ENCODE data around the gene SCUBE1.
A peak's percentile ranks its signal among the peaks of the same experiment; 100 is the strongest.

Gene SCUBE1

DNA sequence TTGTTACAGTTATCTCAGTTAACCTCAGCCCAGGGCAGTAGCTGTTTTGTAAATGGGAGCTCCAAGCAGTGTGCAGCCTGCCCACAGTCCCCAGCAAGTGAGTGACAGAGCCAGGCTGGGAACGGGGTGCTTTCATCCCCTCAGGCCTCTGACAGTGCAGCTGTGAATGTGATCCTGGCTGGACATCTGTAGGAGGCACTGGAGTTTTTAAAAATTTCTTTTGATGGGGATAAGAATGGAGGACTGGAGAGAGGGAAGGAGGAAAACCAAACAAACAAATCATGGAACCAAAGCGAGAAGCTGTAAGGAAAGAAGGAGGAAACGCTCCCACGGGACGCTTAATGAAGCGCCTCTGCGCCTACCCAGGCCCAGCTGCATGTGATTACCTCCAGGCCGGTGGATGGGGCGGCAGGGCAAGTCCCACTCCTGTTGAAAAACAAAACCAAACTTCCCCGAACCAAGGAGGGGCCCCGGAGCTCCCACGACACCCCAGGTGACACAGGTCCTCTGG lies 40.6 kb downstream of the SCUBE1 start:
- no peak for DNase-seq (ENCODE audit: low spot score)
- H3K4me3 ChIP-seq, result no peak overlapping the region
- TF ChIP-seq, protein P1, sequence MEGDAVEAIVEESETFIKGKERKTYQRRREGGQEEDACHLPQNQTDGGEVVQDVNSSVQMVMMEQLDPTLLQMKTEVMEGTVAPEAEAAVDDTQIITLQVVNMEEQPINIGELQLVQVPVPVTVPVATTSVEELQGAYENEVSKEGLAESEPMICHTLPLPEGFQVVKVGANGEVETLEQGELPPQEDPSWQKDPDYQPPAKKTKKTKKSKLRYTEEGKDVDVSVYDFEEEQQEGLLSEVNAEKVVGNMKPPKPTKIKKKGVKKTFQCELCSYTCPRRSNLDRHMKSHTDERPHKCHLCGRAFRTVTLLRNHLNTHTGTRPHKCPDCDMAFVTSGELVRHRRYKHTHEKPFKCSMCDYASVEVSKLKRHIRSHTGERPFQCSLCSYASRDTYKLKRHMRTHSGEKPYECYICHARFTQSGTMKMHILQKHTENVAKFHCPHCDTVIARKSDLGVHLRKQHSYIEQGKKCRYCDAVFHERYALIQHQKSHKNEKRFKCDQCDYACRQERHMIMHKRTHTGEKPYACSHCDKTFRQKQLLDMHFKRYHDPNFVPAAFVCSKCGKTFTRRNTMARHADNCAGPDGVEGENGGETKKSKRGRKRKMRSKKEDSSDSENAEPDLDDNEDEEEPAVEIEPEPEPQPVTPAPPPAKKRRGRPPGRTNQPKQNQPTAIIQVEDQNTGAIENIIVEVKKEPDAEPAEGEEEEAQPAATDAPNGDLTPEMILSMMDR (IDR thresholded peaks at IDR 0.05), result no peak
- no peak overlapping the region for H3K27ac ChIP-seq

GRCh38 chr22:43301866-43302265 lies 41.3 kb downstream of the SCUBE1 start:
- H3K4me3 ChIP-seq, result no peak overlapping the region
- TF ChIP-seq, protein P1 (IDR thresholded peaks at IDR 0.05), result no peak

GRCh38 chr22:43300891-43301676 lies 42.1 kb downstream of the SCUBE1 start:
- H3K27ac ChIP-seq, result no peak overlapping the region
- no peak overlapping the region for H3K4me3 ChIP-seq
- TF ChIP-seq, protein P1 (IDR thresholded peaks at IDR 0.05), result no peak
- DNase-seq (ENCODE audit: low spot score), result no peak

More at GRCh38 chr22:43301866-43302265, 41.3 kb downstream of the SCUBE1 start:
- no peak overlapping the region for H3K27ac ChIP-seq
- DNase-seq (ENCODE audit: low spot score), result no peak

DNA sequence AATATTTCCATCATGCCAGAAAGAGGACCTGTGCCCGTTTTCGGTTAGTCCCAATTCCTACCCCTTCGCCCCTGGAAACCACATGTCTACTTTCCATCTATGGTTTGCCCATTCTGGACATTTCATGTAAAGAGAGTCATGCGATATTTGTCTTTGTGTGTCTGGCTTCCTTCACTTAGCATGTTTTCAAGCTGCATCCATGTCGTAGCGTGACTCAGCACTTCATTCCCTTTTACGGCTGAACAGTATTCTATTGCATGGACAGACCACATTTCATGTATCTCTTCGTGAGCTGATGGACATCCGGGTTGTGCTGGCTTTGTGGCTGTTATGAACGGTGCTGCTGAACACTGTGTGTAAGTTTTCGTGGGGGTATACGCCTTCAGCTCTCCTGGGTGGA lies 43.4 kb downstream of the SCUBE1 start:
- H3K27ac ChIP-seq, result no peak overlapping the region
- no peak overlapping the region for H3K4me3 ChIP-seq
- DNase-seq (ENCODE audit: low spot score), result no peak
- TF ChIP-seq, protein P1 (IDR thresholded peaks at IDR 0.05), result no peak

- DNase-seq (ENCODE audit: low spot score), result no peak
- Histone ChIP-seq H3K4me3 (no peak overlapping the region), H3K27ac (peak overlapping the region in 1 of 2 donors; percentile 32)
- TF ChIP-seq, protein P1 (IDR thresholded peaks at IDR 0.05), result no peak
Measured at GRCh38 chr22:43298062-43298801, 44.9 kb downstream of the SCUBE1 start.

DNA sequence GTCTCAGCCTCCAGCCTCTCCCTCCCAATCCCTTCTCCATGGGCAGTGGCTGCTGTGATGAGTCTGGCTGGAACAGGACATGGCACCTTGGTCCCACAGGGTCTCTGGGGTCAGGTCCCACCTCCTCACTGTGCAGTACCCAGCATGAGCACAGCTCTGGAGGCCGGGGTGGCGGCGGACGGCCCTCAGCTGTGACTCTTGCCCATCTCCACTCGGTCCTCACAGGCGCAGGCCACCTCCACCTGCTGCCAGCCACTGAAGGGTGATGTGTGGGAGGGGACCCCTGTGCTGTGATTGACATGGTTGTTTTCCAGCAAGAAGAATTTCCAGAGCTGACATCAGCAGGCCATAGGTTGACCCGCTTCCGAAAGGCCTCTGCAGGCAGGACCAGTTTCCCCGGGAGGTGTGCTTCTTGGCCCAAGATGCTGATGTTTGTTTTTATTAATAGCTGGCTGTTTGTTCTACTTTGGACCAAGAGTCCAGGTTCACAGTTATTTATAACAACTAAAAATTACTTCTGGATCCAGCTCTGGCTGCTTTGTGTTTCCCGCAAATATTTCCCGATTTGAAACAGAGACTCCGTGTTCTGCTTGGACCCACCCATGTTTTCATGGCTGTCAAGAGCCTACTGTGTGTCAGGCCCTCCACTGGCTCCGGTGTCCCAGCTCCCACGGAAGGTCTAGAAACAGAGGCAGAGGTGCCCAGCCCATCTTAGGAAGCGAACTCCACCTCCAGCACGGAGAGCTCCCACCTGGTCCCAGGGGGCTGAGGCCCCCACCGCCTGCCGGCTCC lies 45.7 kb downstream of the SCUBE1 start:
- peak overlapping the region in 1 of 2 donors; percentile 32 for H3K27ac ChIP-seq

More for the DNA sequence above, 45.7 kb downstream of the SCUBE1 start:
- no peak for DNase-seq (ENCODE audit: low spot score)
- H3K4me3 ChIP-seq, result no peak overlapping the region
- TF ChIP-seq, protein P1 (IDR thresholded peaks at IDR 0.05), result no peak

Data from coronary artery (tissue), 2 donors.